H1 (cell line): ENCODE measurements around the gene MKLN1. TPM values are rescaled to one million over a fixed set of nuclear protein-coding genes. Genes with fewer than 3 reads are reported as not detected.

Source experiments
- CTCF ChIA-PET: fragments of 300-600 bp; sonication (Branson Sonifier 250); formaldehyde crosslinking; loops from one replicate; lab custom pipeline; 2021; ENCODE audit not compliant: partially characterized antibody; lab: Charles Lee
- POLR2A ChIA-PET: fragments of 300-600 bp; sonication (Branson Sonifier 250); formaldehyde crosslinking; loops from one replicate; lab custom pipeline; 2021; ENCODE audit warnings: inconsistent platforms; ENCODE audit not compliant: partially characterized antibody; lab: Charles Lee
- DNase-seq, 2 experiments: peaks; one replicate each; pipeline versions ENCODE4 v3.0.0 to v3.0.0-alpha.2; 2010 to 2022; ENCODE audit warnings: low spot score in 2 of 2, low read depth in 1 of 2, mixed read lengths in 1 of 2
- FAIRE-seq: peaks from 2 replicates; lab custom pipeline; 2011; peaks lifted over from hg19 to GRCh38; lab: Jason Lieb, UNC
- H2AFZ ChIP-seq: 2 replicates; pipeline ENCODE4 v1.8.1; 2012; ENCODE audit warnings: low read length, inconsistent platforms
- H2AK5ac ChIP-seq: 2 replicates; pipeline ENCODE4 v1.6.1; 2013; ENCODE audit warnings: low read depth, low read length
- H2BK120ac ChIP-seq: replicated peaks from 2 replicates; pipeline ENCODE3; 2013; ENCODE audit warnings: low read depth, low read length, inconsistent platforms
- H2BK12ac ChIP-seq: 2 replicates; pipeline ENCODE4 v1.6.1; 2013; ENCODE audit warnings: low read depth, low read length
- H2BK15ac ChIP-seq: 2 replicates; pipeline ENCODE4 v1.6.1; 2013; ENCODE audit warnings: low read length
- H2BK20ac ChIP-seq: 2 replicates; pipeline ENCODE4 v1.6.1; 2013; ENCODE audit warnings: low read length
- H2BK5ac ChIP-seq: 2 replicates; pipeline ENCODE4 v1.6.1; 2013; ENCODE audit warnings: low read depth, low read length
- H3K14ac ChIP-seq: 2 replicates; pipeline ENCODE4 v1.6.1; 2013; ENCODE audit warnings: inconsistent platforms; ENCODE audit not compliant: insufficient read length
- H3K18ac ChIP-seq: 2 replicates; pipeline ENCODE4 v1.6.1; 2013; ENCODE audit warnings: low read length; ENCODE audit errors: extremely low read depth
- H3K23ac ChIP-seq: 2 replicates; pipeline ENCODE4 v1.6.1; 2013; ENCODE audit warnings: inconsistent platforms; ENCODE audit not compliant: insufficient read length
- H3K23me2 ChIP-seq: 2 replicates; pipeline ENCODE4 v1.6.1; 2013; ENCODE audit warnings: low read depth, low read length
- H3K27ac ChIP-seq: 2 replicates; pipeline ENCODE4 v1.6.1; 2011; ENCODE audit warnings: low read depth, low read length, inconsistent platforms
- H3K27me3 ChIP-seq, 4 experiments: replicated peaks in 1 of 4; 1 replicate in 1 of 4; 2 replicates in 3 of 4; pipeline versions ENCODE4 v1.6.1 to v1.8.1; 2011 to 2013; ENCODE audit warnings: low read length in 3 of 4, mild to moderate bottlenecking in 3 of 4, inconsistent platforms in 2 of 4, mixed read lengths in 2 of 4, moderate library complexity in 1 of 4; ENCODE audit not compliant: control insufficient read depth in 3 of 4, insufficient read depth in 3 of 4; ENCODE audit errors: extremely low read depth in 1 of 4
- H3K36me3 ChIP-seq, 4 experiments: 2 replicates each; pipeline versions ENCODE4 v1.6.1 to v1.8.1; 2011 to 2013; ENCODE audit warnings: mild to moderate bottlenecking in 4 of 4, low read length in 3 of 4, moderate library complexity in 2 of 4, control low read depth in 1 of 4, inconsistent platforms in 1 of 4; ENCODE audit not compliant: insufficient read depth in 4 of 4, control insufficient read depth in 2 of 4
- H3K4ac ChIP-seq: replicated peaks from 2 replicates; pipeline ENCODE3; 2013; ENCODE audit warnings: low read length, low read depth, mixed read lengths, inconsistent platforms; ENCODE audit not compliant: insufficient read length
- H3K4me1 ChIP-seq, 4 experiments: replicated peaks in 1 of 4; 1 replicate in 1 of 4; 2 replicates in 3 of 4; pipeline versions ENCODE4 v1.6.1 to v1.8.1; 2011 to 2013; ENCODE audit warnings: low read length in 3 of 4, inconsistent platforms in 2 of 4, mixed read lengths in 1 of 4; ENCODE audit not compliant: insufficient read depth in 4 of 4, control insufficient read depth in 3 of 4
- H3K4me2 ChIP-seq, 2 experiments: 2 replicates each; pipeline versions ENCODE4 v1.6.1 to v1.8.1; 2011 to 2013; ENCODE audit warnings: low read depth in 2 of 2, low read length in 2 of 2, control low read depth in 1 of 2, inconsistent platforms in 1 of 2, mild to moderate bottlenecking in 1 of 2; ENCODE audit not compliant: insufficient read depth in 1 of 2
- H3K4me3 ChIP-seq, 4 experiments: fragments of 200-600, 300-600 bp in 1 of 4; sonication (generic), shearing (Covaris generic), sonication (Bioruptor Twin) in 1 of 4; 2 replicates each; pipeline versions ENCODE4 v1.5.1 to v1.8.1; 2011 to 2016; ENCODE audit warnings: low read length in 4 of 4, low read depth in 3 of 4, control low read depth in 2 of 4, inconsistent platforms in 2 of 4, mild to moderate bottlenecking in 2 of 4, mixed read lengths in 1 of 4, moderate library complexity in 1 of 4; ENCODE audit not compliant: insufficient read depth in 2 of 4; ENCODE audit errors: extremely low read depth in 1 of 4
- H3K56ac ChIP-seq: replicated peaks from 2 replicates; pipeline ENCODE3; 2013; ENCODE audit warnings: low read depth, mild to moderate bottlenecking, mixed read lengths, low read length, inconsistent platforms; ENCODE audit not compliant: insufficient read length
- H3K79me1 ChIP-seq: 2 replicates; pipeline ENCODE4 v1.6.1; 2013; ENCODE audit warnings: low read depth, low read length, control low read depth
- H3K79me2 ChIP-seq, 2 experiments: 2 replicates each; pipeline versions ENCODE4 v1.6.1 to v1.8.1; 2012 to 2013; ENCODE audit warnings: low read length in 2 of 2, mild to moderate bottlenecking in 2 of 2, inconsistent platforms in 1 of 2; ENCODE audit not compliant: insufficient read depth in 2 of 2, control insufficient read depth in 1 of 2
- H3K9ac ChIP-seq, 4 experiments: replicated peaks in 1 of 4; 1 replicate in 1 of 4; 2 replicates in 3 of 4; pipeline versions ENCODE4 v1.6.1 to v1.8.1; 2011 to 2013; ENCODE audit warnings: low read depth in 3 of 4, low read length in 3 of 4, control low read depth in 2 of 4, mild to moderate bottlenecking in 2 of 4, moderate library complexity in 2 of 4, inconsistent platforms in 1 of 4; ENCODE audit errors: extremely low read depth in 1 of 4
- H3K9me3 ChIP-seq, 2 experiments: 2 replicates each; pipeline versions ENCODE4 v1.6.1 to v1.8.1; 2012 to 2013; ENCODE audit warnings: mild to moderate bottlenecking in 2 of 2, moderate library complexity in 2 of 2, control low read depth in 1 of 2, inconsistent platforms in 1 of 2, low read depth in 1 of 2, low read length in 1 of 2, mixed read lengths in 1 of 2; ENCODE audit not compliant: insufficient read depth in 2 of 2
- H4K20me1 ChIP-seq, 2 experiments: replicated peaks in 1 of 2; 2 replicates each; pipeline versions ENCODE3 to v1.8.1; 2011 to 2013; ENCODE audit warnings: inconsistent platforms in 2 of 2, low read length in 2 of 2, mild to moderate bottlenecking in 1 of 2; ENCODE audit not compliant: insufficient read depth in 2 of 2, control insufficient read depth in 1 of 2
- H4K5ac ChIP-seq: 2 replicates; pipeline ENCODE4 v1.6.1; 2013; ENCODE audit warnings: low read length, low read depth, mixed read lengths, inconsistent platforms; ENCODE audit not compliant: insufficient read length
- H4K8ac ChIP-seq: 2 replicates; pipeline ENCODE4 v1.8.0; 2013; ENCODE audit warnings: mild to moderate bottlenecking, moderate library complexity, low read length, inconsistent platforms; ENCODE audit not compliant: insufficient read depth; ENCODE audit errors: extremely low read depth
- H4K91ac ChIP-seq: replicated peaks from 2 replicates; pipeline ENCODE3; 2013; ENCODE audit warnings: low read length, mixed read lengths, inconsistent platforms; ENCODE audit not compliant: insufficient read length
- ASH2L ChIP-seq: fragments of 200-600, 300-600 bp; sonication (generic); IDR thresholded peaks from one replicate; pipeline ENCODE4 v1.7.1; 2017; ENCODE audit warnings: low read length
- CEBPB ChIP-seq: IDR thresholded peaks from 2 replicates; pipeline ENCODE4 v1.6.1; 2012; ENCODE audit warnings: low read depth, low read length
- GTF2F1 ChIP-seq: IDR thresholded peaks from 2 replicates; pipeline ENCODE4 v1.6.1; 2012; ENCODE audit warnings: low read depth, low read length, improper control_type of control experiment, borderline replicate concordance
- KDM4A ChIP-seq: IDR thresholded peaks from one replicate; pipeline ENCODE4 v1.7.1; 2012; ENCODE audit warnings: low read depth, mild to moderate bottlenecking, moderate library complexity, low read length, inconsistent platforms; ENCODE audit not compliant: severe bottlenecking
- MAFK ChIP-seq: IDR thresholded peaks from 2 replicates; pipeline ENCODE4 v1.6.1; 2012; ENCODE audit warnings: low read depth, mild to moderate bottlenecking, improper control_type of control experiment, low read length
- RNF2 ChIP-seq: fragments of 200-900, 300-1000 bp; sonication (generic); IDR thresholded peaks from 2 replicates; pipeline ENCODE4 v1.7.1; 2016; ENCODE audit warnings: borderline replicate concordance, low read depth, mild to moderate bottlenecking, antibody characterized with exemption, low read length; ENCODE audit not compliant: poor library complexity, severe bottlenecking; ENCODE audit errors: missing control alignments
- SAP30 ChIP-seq: fragments of 300-600 bp; sonication (generic); IDR thresholded peaks from 2 replicates; pipeline ENCODE4 v1.7.1; 2012; ENCODE audit warnings: low read length, moderate library complexity, mild to moderate bottlenecking, inconsistent platforms; ENCODE audit not compliant: insufficient read depth, insufficient replicate concordance
- SIRT6 ChIP-seq: IDR thresholded peaks from one replicate; pipeline ENCODE4 v1.7.1; 2012; ENCODE audit warnings: low read length, inconsistent platforms
- SUZ12 ChIP-seq: fragments of 200-600 bp; sonication (generic); IDR thresholded peaks from 2 replicates; pipeline ENCODE4 v1.6.1; 2012; ENCODE audit warnings: mild to moderate bottlenecking, inconsistent platforms, low read length, moderate library complexity, mixed read lengths
- TCF12 ChIP-seq: IDR thresholded peaks from 2 replicates; pipeline ENCODE4 v1.6.1; 2011; ENCODE audit warnings: low read depth, mild to moderate bottlenecking, low read length
- WGBS, 2 experiments: shearing (Covaris generic) in 1 of 2; methylation state at CpG; one replicate each; pipeline versions ENCODE4 v1.1.6 to v1.1.7; 2013 to 2015; ENCODE audit warnings: low lambda C conversion rate in 2 of 2, mixed read lengths in 2 of 2, inconsistent platforms in 1 of 2, low coverage in 1 of 2, missing lambda C conversion rate in 1 of 2; ENCODE audit not compliant: insufficient replicate concordance in 2 of 2, insufficient coverage in 1 of 2, insufficient read length in 1 of 2; ENCODE audit errors: extremely low coverage in 1 of 2, missing lambda C conversion rate in 1 of 2; 5-methylcytosine and 5-hydroxymethylcytosine counted together
- polyA plus RNA-seq, 7 experiments: library from polyadenylated mRNA; depleted of rRNA in 3 of 7; stranded (reverse) in 5 of 7; unstranded in 2 of 7; fragments of >200 nt in 5 of 7; fragments of 200-250 nt in 2 of 7; gene quantifications; 1 replicate in 5 of 7; 2 replicates in 1 of 7; 4 replicates in 1 of 7; pipeline versions ENCODE4 v1.2.1 to v1.2.3, GENCODE V29; 2011 to 2013; ENCODE audit warnings: missing spikeins in 2 of 7, mixed read lengths in 2 of 7
- total RNA-seq: library from RNA; stranded (reverse); fragmentation: NEBNext Ultra II Directional; extraction: Animal tissue kit (Norgen Biotek cat#: 25700); gene quantifications from 2 replicates; pipeline ENCODE4 v1.2.1, GENCODE V29; 2021
- TF ChIP-seq, protein P1 (sequence below): IDR thresholded peaks from 2 replicates; pipeline ENCODE4 v1.6.1; 2012; ENCODE audit warnings: inconsistent platforms
- TF ChIP-seq, protein P2 (sequence below): IDR thresholded peaks from 2 replicates; pipeline ENCODE4 v1.6.1; 2011; ENCODE audit warnings: low read depth, mild to moderate bottlenecking, low read length; ENCODE audit not compliant: insufficient read depth

MKLN1 gene
- total and polyA plus RNA-seq, 2 of the 8 experiments (the other 6 are each of a cell fraction or from before 2014, with no cell fraction given) = 22.3 to 50.9 TPM

- no peak overlapping the region for H2BK20ac ChIP-seq
- no peaks in the 10 kb centered on the region for H3K4me1 ChIP-seq
- no peaks in the 10 kb centered on the region for H3K23me2 ChIP-seq
- DNase-seq = no peak
- no peak overlapping the region for H2BK15ac ChIP-seq
- H2AK5ac ChIP-seq = no peak overlapping the region
- no peak overlapping the region for H2BK120ac ChIP-seq
- WGBS, 2 experiments = 90% methylated on average over 2 of the region's 2 CpGs; no CpG with 5 or more reads in 1 of the 2 experiments
- FAIRE-seq = no peak
- H3K27me3 ChIP-seq = no peaks in the 10 kb centered on the region
- H4K8ac ChIP-seq = no peak overlapping the region
- H3K9ac ChIP-seq = peak overlapping the region in 1 of 4 experiments; percentile 34; a peak in 1 of 7 replicates
- no peaks in the 10 kb centered on the region for H4K20me1 ChIP-seq
- H2BK12ac ChIP-seq = no peak overlapping the region
- H3K9me3 ChIP-seq = no peaks in the 10 kb centered on the region
- H4K91ac ChIP-seq = no peak overlapping the region
- no peaks in the 10 kb centered on the region for H3K79me1 ChIP-seq
- H3K14ac ChIP-seq = no peak overlapping the region
- no peak overlapping the region for H3K18ac ChIP-seq
- H3K36me3 ChIP-seq = peaks cover 0 to 3% (median under 1%) of the 10 kb centered on the region in 4 experiments; a peak in 1 of 8 replicates
- no peak overlapping the region for H3K4me3 ChIP-seq
- no peak overlapping the region for H3K27ac ChIP-seq
- no peak overlapping the region for H4K5ac ChIP-seq
- no peak overlapping the region for H2AFZ ChIP-seq
- H3K56ac ChIP-seq = no peak overlapping the region
- H3K4ac ChIP-seq = no peak overlapping the region
- H3K23ac ChIP-seq = no peak overlapping the region
- no peaks in the 10 kb centered on the region for H3K79me2 ChIP-seq
- H3K4me2 ChIP-seq = no peak overlapping the region
- ChIA-PET CTCF (interaction anchor here (0.6 to 1.5 kb wide), 4 partner anchors 11 to 586 kb away, joined by 3 to 4 read pairs (median 4); no protein-coding TSS in a partner anchor), POLR2A (interaction anchor here (0.9 to 1.2 kb wide), 2 partner anchors 11 to 14 kb away, joined by 4 to 5 read pairs; no protein-coding TSS in a partner anchor)
- H2BK5ac ChIP-seq = no peak overlapping the region
- TF ChIP-seq ASH2L (no peak), MAFK (no peak), GTF2F1 (no peak), SUZ12 (no peak), SAP30 (no peak), CEBPB (no peak), SIRT6 (no peak), TCF12 (no peak), RNF2 (no peak), KDM4A (no peak)
- TF ChIP-seq, protein P1, sequence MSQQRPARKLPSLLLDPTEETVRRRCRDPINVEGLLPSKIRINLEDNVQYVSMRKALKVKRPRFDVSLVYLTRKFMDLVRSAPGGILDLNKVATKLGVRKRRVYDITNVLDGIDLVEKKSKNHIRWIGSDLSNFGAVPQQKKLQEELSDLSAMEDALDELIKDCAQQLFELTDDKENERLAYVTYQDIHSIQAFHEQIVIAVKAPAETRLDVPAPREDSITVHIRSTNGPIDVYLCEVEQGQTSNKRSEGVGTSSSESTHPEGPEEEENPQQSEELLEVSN = no peak
- TF ChIP-seq, protein P2, sequence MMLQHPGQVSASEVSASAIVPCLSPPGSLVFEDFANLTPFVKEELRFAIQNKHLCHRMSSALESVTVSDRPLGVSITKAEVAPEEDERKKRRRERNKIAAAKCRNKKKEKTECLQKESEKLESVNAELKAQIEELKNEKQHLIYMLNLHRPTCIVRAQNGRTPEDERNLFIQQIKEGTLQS = no peak
These were observed 155.1 kb downstream of the MKLN1 start for GRCh38 chr7:131482800-131483199.
